HEK293 (cell line): Measurements from ENCODE around the gene H2AZ2.

ENCODE experiments used
- CTCF ChIP-seq: fragments of 450-650 bp; formaldehyde crosslinking; IDR thresholded peaks from 2 replicates; pipeline ENCODE4 v1.5.1; 2016; ENCODE audit warnings: missing biosample characterization, missing genetic modification characterization
- KLF17 ChIP-seq: fragments of 450-650 bp; formaldehyde crosslinking; IDR thresholded peaks from 2 replicates; pipeline ENCODE4 v1.5.1; 2016; ENCODE audit warnings: missing biosample characterization, missing genetic modification characterization
- PBX3 ChIP-seq: sonication (generic); formaldehyde crosslinking; IDR thresholded peaks from 2 replicates; pipeline ENCODE4 v1.8.1; 2022; ENCODE audit warnings: mild to moderate bottlenecking, moderate library complexity, missing genetic modification reagents
- PRDM4 ChIP-seq: fragments of 450-650 bp; formaldehyde crosslinking; IDR thresholded peaks from 2 replicates; pipeline ENCODE4 v1.5.1; 2017; ENCODE audit warnings: missing biosample characterization, missing genetic modification characterization
- RBAK ChIP-seq: fragments of 450-650 bp; formaldehyde crosslinking; IDR thresholded peaks from 2 replicates; pipeline ENCODE4 v1.5.1; 2016; ENCODE audit warnings: missing biosample characterization, missing genetic modification characterization
- SP3 ChIP-seq: fragments of 450-650 bp; formaldehyde crosslinking; IDR thresholded peaks from 2 replicates; pipeline ENCODE4 v1.5.1; 2016; ENCODE audit warnings: missing biosample characterization, missing genetic modification characterization
- ZBTB49 ChIP-seq: fragments of 450-650 bp; formaldehyde crosslinking; IDR thresholded peaks from 2 replicates; pipeline ENCODE4 v1.5.1; 2016; ENCODE audit warnings: missing biosample characterization, missing genetic modification characterization, low read depth
- ZFHX2 ChIP-seq: fragments of 450-650 bp; formaldehyde crosslinking; conservative IDR thresholded peaks from 2 replicates; pipeline ENCODE4 v1.5.1; 2016; ENCODE audit warnings: missing biosample characterization, missing genetic modification characterization
- ZNF16 ChIP-seq: fragments of 450-650 bp; formaldehyde crosslinking; IDR thresholded peaks from 2 replicates; pipeline ENCODE4 v1.5.1; 2016; ENCODE audit warnings: low read depth, missing biosample characterization, missing genetic modification characterization
- ZNF174 ChIP-seq: fragments of 450-650 bp; formaldehyde crosslinking; IDR thresholded peaks from 2 replicates; pipeline ENCODE4 v1.5.0; 2017; ENCODE audit warnings: missing biosample characterization, mild to moderate bottlenecking, missing genetic modification characterization
- ZNF211 ChIP-seq: fragments of 450-650 bp; formaldehyde crosslinking; IDR thresholded peaks from 2 replicates; pipeline ENCODE4 v1.5.1; 2016; ENCODE audit warnings: low read depth, missing biosample characterization, missing genetic modification characterization
- ZNF311 ChIP-seq: fragments of 450-650 bp; formaldehyde crosslinking; IDR thresholded peaks from 2 replicates; pipeline ENCODE4 v1.5.1; 2017; ENCODE audit warnings: missing biosample characterization, missing genetic modification characterization, borderline replicate concordance
- ZNF529 ChIP-seq: fragments of 450-650 bp; formaldehyde crosslinking; IDR thresholded peaks from 2 replicates; pipeline ENCODE4 v1.5.1; 2017; ENCODE audit warnings: missing genetic modification characterization, missing biosample characterization; ENCODE audit not compliant: insufficient replicate concordance
- ZNF571 ChIP-seq: fragments of 450-650 bp; formaldehyde crosslinking; IDR thresholded peaks from 2 replicates; pipeline ENCODE4 v1.5.0; 2017; ENCODE audit warnings: missing biosample characterization, missing genetic modification characterization
- ZNF610 ChIP-seq: fragments of 450-650 bp; formaldehyde crosslinking; IDR thresholded peaks from 2 replicates; pipeline ENCODE4 v1.5.1; 2016; ENCODE audit warnings: missing biosample characterization, missing genetic modification characterization, borderline replicate concordance
- ZNF707 ChIP-seq: fragments of 450-650 bp; formaldehyde crosslinking; IDR thresholded peaks from 2 replicates; pipeline ENCODE4 v1.5.1; 2016; ENCODE audit warnings: missing biosample characterization, missing genetic modification characterization
- ZSCAN18 ChIP-seq: fragments of 450-650 bp; formaldehyde crosslinking; IDR thresholded peaks from 2 replicates; pipeline ENCODE4 v1.5.1; 2016; ENCODE audit warnings: missing biosample characterization, missing genetic modification characterization
- ZSCAN4 ChIP-seq: fragments of 450-650 bp; formaldehyde crosslinking; IDR thresholded peaks from 2 replicates; pipeline ENCODE4 v1.5.1; 2017; ENCODE audit warnings: missing biosample characterization, missing genetic modification characterization
- ZXDB ChIP-seq: fragments of 450-650 bp; formaldehyde crosslinking; IDR thresholded peaks from 2 replicates; pipeline ENCODE4 v1.5.1; 2016; ENCODE audit warnings: missing biosample characterization, missing genetic modification characterization
- TF ChIP-seq, protein P1 (sequence below): fragments of 450-650 bp; formaldehyde crosslinking; IDR thresholded peaks from 2 replicates; pipeline ENCODE4 v1.5.1; 2016; ENCODE audit warnings: missing biosample characterization, missing genetic modification characterization, low read depth
- TF ChIP-seq, protein P2 (sequence below): fragments of 450-650 bp; IDR thresholded peaks from 2 replicates; pipeline ENCODE4 v1.5.1; 2018; ENCODE audit warnings: missing biosample characterization, missing genetic modification characterization

Gene H2AZ2

DNA sequence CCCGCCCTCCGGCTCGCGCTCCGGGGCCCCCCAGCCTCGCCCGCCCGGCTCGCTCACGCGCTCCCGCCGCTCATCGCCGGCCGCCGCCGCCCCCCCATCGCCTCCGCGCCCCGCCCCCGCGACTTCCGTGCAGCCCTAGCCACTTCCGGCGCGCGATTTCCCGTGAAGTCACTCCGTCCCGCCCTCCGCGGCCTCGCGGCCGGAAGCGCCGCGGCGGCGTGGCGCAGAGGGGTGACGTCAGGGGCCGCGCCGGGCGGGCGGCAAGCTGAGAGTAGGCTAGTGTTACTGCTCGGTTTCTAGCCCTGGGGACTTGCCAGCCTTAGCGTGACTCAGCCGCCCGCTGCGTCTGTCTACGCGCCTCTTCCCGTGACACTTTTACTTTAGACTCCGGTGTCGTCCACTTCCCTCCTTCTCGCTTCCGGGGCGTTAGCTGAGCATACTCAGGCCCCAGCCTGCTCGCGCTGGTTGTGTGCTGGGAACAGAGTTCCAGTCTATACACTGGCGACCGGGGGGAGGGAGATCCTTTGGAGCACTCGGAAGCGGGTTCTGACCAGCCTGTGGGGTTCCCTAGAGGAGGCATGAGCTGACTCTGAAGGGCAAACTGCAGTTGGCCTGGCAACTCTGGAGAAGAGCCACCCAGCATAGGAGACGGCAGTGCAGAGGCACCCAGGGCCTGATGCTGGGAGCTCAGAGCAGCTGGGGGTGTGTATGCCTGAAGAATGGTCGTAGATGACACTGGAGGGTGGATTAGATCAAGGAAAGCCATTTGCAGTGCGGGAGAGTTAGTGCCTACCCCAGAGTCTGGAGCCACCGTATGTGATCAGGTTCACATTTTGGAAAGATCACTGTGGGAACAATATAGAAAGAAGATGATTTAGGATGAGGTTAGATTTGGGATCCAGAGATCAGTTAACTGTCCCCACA lies 37.8 kb upstream of the H2AZ2 start, which contains the start of gene PURB (continued):
- TF ChIP-seq KLF17 (tag by site-specific recombination) = peak; percentile 79
- TF ChIP-seq ZNF311 (tag by site-specific recombination) = no peak
- TF ChIP-seq ZXDB (tag by site-specific recombination) = peak; percentile 78
- no peak for TF ChIP-seq ZNF174 (tag by site-specific recombination)
- TF ChIP-seq, protein P1, sequence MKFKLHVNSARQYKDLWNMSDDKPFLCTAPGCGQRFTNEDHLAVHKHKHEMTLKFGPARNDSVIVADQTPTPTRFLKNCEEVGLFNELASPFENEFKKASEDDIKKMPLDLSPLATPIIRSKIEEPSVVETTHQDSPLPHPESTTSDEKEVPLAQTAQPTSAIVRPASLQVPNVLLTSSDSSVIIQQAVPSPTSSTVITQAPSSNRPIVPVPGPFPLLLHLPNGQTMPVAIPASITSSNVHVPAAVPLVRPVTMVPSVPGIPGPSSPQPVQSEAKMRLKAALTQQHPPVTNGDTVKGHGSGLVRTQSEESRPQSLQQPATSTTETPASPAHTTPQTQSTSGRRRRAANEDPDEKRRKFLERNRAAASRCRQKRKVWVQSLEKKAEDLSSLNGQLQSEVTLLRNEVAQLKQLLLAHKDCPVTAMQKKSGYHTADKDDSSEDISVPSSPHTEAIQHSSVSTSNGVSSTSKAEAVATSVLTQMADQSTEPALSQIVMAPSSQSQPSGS (tag by site-specific recombination) = peak; percentile 93
- TF ChIP-seq ZBTB49 (tag by site-specific recombination) = no peak
- no peak for TF ChIP-seq ZNF707
- no peak for TF ChIP-seq ZSCAN18
- TF ChIP-seq RBAK (tag by site-specific recombination) = no peak
- peak; percentile 73 for TF ChIP-seq SP3
- no peak for TF ChIP-seq ZNF529 (tag by site-specific recombination)
- peak; percentile 45; the same call in 1 of the 2 replicates for TF ChIP-seq PRDM4 (tag by site-specific recombination)
- TF ChIP-seq ZSCAN4 (tag by site-specific recombination) = no peak
- no peak for TF ChIP-seq ZNF16 (tag by site-specific recombination)
- no peak for TF ChIP-seq CTCF (tag by site-specific recombination)
- no peak for TF ChIP-seq ZNF211 (tag by site-specific recombination)
- TF ChIP-seq, protein P2, sequence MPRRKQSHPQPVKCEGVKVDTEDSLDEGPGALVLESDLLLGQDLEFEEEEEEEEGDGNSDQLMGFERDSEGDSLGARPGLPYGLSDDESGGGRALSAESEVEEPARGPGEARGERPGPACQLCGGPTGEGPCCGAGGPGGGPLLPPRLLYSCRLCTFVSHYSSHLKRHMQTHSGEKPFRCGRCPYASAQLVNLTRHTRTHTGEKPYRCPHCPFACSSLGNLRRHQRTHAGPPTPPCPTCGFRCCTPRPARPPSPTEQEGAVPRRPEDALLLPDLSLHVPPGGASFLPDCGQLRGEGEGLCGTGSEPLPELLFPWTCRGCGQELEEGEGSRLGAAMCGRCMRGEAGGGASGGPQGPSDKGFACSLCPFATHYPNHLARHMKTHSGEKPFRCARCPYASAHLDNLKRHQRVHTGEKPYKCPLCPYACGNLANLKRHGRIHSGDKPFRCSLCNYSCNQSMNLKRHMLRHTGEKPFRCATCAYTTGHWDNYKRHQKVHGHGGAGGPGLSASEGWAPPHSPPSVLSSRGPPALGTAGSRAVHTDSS (tag by site-specific recombination) = no peak
- TF ChIP-seq ZNF571 (tag by site-specific recombination) = no peak
- 0 out of 2 replicates have a peak, but pooled peaks have one; percentile 74 for TF ChIP-seq PBX3 (CRISPR knock-in tag)
- no peak; the same call in 1 of the 2 replicates for TF ChIP-seq ZFHX2 (tag by site-specific recombination)
- TF ChIP-seq ZNF610 = no peak
